NCI-H524 (cell line): ENCODE data around the gene GAB2.
"Not testable (repeated sequence)": the region's sequence is repeated elsewhere in the genome, so short reads cannot be mapped to it uniquely, and the experiment has no call there.

ENCODE experiments used
- DNase-seq, 2 experiments: peaks; one replicate each; lab custom pipeline; 2025; lab: John Stamatoyannopoulos, UW

The GAB2 gene

GRCh38 chr11:78281511-78281910 lies 136.1 kb downstream of the GAB2 start:
- DNase-seq = no peak

DNA sequence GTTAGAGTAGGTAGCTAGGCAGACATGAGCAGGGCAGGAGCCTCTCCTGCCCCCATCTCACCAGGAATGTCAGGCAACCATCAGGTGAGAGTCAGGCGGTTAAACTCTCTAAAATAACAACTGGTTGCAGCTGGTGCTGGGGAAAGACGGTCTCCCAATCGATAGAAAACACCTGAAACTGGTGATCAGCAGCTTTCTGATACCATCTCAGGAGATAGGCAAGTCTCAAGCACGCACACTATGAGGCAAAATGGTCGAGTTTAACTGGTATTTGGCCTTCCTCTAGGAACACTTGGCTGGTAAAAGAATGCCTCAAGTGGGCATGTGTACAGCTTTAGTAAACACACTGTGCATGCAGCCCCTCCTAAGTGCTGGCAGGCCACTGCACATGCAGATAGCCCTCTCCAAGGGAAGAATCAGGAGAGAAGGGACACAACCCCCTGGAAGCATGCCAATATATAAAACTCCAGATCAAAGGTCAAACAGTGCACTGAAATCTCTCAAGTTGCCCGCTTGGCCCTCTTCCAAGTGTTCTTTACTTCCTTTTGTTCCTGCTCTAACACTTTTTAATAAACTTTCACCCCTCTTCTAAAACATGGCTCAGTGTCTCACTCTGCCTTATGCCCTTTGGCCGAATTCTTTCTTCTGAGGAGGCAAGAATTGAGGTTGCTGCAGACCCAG lies 140.2 kb downstream of the GAB2 start:
- DNase-seq = no peak

- no peak for DNase-seq
Observed at GRCh38 chr11:78276311-78276710, 141.3 kb downstream of the GAB2 start.

DNA sequence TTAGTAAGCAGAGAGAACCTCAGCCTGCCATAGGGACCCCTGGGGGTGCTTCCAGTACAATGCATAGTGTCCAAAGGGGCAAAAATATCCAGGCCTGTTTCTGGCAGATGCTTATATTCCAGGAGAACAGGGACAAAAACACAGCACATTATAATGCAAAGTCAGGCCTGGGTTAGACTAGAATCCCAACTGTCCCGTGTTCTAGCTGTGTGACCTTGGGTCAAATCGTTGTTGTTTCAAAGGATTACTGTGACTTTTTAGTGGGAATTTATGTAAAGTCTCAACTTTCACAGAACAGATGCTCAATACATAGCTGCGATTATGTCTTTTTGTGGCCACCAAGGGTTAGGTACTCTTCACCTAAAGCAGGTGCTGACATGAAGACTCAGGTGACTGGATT lies 142.9 kb downstream of the GAB2 start:
- no peak for DNase-seq

- not testable (repeated sequence) for DNase-seq
Observed at GRCh38 chr11:78272625-78273269, 144.9 kb downstream of the GAB2 start.

DNA sequence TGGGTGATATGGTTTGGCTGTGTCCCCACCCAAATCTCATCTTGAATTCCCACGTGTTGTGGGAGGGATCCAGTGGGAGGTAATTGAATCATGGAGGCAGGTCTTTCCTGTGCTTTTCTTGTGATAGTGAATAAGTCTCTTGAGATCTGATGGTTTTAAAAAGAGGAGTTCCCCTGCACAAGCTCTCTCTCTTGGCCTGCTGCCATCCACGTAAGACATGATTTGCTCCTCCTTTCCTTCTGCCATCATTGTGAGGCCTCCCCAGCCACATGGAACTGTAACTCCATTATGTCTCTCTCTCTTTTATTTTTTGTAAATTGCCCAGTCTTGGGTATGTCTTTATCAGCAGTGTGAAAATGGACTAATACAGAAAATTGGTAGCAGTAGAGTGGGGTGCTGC lies 145.8 kb downstream of the GAB2 start:
- DNase-seq = not testable (repeated sequence)

DNA sequence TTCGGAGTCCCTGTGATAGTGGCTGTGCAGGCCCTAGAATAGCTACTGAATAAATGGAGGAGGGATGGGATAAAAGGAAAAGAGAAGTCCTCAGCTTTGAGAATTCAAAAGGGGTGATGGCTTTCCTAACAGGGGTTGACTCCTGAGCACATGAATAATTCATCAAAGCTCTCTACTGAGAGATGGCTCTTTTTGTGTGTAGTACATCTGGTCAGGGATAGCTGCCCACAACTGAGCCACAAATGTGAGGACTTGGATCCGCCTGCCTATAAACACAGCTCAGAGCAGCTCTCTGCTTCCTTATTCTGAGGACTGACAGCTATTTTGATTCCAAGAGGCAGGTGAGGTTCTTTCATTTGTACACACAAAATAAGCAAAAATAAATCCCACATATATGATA lies 146.6 kb downstream of the GAB2 start:
- no peak for DNase-seq

DNA sequence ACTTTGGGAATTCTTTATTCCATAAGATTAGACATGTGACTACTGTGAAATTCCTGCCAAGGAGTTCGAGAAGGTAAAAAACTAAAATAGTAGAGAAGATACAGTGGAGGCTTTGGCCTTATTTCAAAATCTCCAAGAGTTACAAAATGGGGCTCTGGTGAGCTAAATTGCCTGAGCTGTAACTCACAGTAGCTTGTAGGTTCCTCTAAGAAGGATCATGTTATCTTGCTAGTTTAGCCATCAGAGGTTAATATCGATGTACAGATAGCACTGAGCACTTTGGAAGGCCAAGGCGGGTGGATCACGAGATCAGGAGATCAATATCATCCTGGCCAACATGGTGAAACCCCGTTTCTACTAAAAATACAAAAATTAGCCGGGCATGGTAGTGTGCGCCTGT lies 147.8 kb downstream of the GAB2 start:
- no peak for DNase-seq

GRCh38 chr11:78268591-78269410 lies 148.8 kb downstream of the GAB2 start:
- no peak for DNase-seq

GRCh38 chr11:78266451-78266850 lies 151.2 kb downstream of the GAB2 start:
- no peak for DNase-seq

DNA sequence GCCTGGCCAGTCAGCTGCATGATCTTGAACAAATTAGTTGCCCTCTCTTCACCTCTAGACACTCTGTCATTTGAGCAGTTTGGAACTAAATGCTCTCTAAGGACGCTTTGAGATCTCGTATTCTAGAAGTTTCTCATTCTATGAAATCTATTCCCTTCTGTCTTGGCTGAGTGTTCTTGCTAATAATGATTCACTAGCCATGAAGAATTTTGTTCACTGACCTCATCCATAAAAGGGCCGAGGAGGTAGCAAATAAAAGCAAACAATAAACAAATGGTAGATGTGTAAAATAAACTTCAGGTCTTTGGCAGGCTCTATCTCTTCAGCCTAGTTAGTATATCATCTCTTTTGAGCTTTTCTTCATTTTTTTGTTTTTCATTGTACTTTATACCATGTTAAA lies 152.3 kb downstream of the GAB2 start:
- no peak for DNase-seq

DNA sequence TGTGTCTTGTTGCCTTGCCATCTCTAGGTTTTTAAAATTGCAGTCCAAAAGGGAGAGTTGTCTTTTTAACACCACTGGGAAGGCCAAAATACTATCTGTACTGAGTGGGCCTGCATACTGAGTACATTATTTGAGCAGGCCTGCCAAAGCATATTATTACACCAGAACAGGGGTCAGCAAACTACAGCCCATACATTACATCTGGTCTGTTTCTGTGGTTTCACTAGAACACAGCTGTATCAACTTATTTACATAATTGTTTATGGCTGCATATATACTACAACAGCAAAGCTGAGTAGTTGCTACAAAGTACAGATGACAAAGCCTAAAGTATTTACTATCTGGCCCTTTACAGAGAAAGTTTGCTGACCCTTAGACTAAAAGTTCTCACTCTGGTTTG lies 154.9 kb downstream of the GAB2 start:
- no peak for DNase-seq

- DNase-seq = no peak
Observed at GRCh38 chr11:78262238-78262637, 155.4 kb downstream of the GAB2 start.

GRCh38 chr11:78261828-78262227 lies 155.8 kb downstream of the GAB2 start:
- no peak for DNase-seq

- no peak for DNase-seq
Observed at GRCh38 chr11:78261367-78261766, 156.3 kb downstream of the GAB2 start.

GRCh38 chr11:78259777-78260487 lies 157.7 kb downstream of the GAB2 start:
- DNase-seq = no peak

- no peak for DNase-seq
Observed at GRCh38 chr11:78257654-78258053, 160.0 kb downstream of the GAB2 start.

DNA sequence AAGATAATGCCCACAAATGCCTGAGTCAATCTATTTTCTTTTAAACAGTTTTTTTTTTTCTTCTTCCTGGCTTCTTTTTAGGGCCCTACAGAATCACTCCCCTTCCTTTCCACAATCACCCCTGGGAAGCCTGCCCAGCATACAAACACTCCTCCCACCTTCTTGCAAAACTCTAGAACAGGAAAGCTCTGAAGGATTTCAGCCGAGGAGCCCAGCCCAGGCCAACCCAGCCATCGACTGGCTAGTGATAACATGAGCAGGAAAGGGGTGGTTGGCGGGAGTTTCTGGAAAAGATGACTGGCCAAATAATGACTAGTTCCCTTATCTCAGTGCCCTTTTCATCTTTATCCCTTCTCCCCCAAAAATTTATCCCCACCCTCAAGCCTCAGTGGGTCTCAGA lies 160.7 kb downstream of the GAB2 start:
- DNase-seq = no peak

- DNase-seq = no peak
Observed at GRCh38 chr11:78255919-78256318, 161.7 kb downstream of the GAB2 start.

- DNase-seq = no peak
Observed at GRCh38 chr11:78254268-78254667, 163.4 kb downstream of the GAB2 start.

- DNase-seq = no peak
Observed at GRCh38 chr11:78253797-78254196, 163.8 kb downstream of the GAB2 start.

DNA sequence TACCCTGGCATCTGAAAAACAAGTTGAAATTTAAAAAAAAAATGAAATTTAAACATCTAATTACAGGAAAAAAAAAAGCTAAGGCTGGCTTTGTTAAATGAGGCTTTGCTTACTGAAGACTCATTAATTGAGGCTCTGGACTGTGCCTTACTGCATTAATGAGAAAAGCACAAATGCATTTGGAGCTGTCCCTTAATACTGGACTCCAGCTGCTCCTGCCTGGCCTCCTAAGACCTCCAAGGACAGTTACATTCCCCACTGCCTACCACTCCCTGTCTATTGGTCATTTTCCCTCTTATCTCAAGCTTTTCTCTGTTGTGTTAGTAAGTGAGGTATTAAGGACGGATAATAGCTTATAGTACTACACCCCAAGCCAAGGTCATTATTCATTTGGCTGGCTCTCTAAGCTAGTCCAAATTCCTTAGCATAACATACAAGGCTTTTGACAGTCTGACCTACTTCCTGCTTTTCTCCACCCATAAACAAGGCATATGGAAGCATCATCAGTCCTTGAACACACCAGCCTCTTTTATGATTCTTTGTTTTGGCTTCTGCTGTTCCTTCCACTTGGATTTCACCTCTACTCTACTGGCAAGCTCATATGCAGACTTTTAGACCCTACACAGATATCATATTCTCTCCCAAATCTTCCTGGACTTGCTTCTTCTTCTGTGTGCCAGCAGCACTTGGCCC lies 166.4 kb downstream of the GAB2 start:
- DNase-seq = no peak
